Muscle of arm (tissue), 12 donors: ENCODE results near the gene CRYL1. TPM values are rescaled to one million over a fixed set of nuclear protein-coding genes. Genes with fewer than 3 reads are reported as not detected.
A peak's percentile ranks its signal among the peaks of the same experiment; 100 is the strongest.

Experiments
- DNase-seq: peaks from one replicate; pipeline ENCODE4 v3.0.0-alpha.2; 2013
- polyA plus RNA-seq, 12 donors: library from polyadenylated mRNA; unstranded; fragments of 120-200 nt; gene quantifications; one replicate each; pipeline ENCODE4 v1.2.1, GENCODE V29; 2013; ENCODE audit not compliant: insufficient read length in 12 of 12

The CRYL1 gene
- polyA plus RNA-seq, 12 donors: 20.7 to 33.5 (median 25.2) TPM; not detected in 1

DNA sequence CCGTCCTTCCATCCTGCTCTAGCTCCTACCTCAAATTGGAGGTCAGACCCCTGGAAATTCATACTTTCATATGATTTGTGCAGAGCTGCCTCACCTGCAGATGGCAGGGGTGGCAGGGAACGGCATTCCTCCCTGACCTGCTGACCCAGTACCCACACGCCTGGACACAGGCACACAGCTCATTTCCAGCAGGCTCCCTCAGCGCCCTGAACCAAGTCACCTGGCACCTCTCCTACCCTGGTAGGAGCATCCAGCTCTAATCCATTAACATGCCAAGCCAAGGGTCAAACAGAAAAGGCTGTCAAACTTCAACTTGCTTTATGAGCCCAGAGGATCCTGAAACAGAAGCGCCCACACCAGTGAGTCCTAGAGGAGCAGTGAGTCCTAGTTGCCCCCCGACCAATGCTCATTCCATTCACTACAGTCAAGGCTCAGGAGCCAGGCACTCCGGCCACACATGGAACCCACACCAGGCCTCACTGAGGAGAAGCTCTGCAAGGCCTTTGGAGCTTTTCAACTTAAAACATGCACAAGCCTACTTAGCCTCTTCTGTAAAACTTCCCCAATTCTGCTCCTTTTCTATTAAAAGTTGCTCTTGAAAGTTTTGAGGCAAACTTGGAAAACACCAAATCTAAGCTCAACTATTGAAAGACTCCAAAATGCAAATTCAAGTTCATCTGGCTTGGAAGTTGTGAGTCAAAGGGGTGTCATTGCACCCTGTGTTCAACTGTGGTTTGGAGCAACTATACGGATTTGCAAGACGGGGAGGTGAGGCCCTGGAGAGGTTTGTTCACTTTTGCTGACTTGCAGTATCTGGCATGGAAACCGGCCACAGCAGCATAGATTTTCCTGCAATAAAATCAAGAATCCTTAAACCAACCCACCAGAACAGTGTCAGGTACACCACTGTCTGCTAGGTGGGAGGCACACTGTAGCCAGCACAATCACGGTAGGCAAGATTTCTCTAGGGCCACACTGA lies 96.7 kb downstream of the CRYL1 start:
- DNase-seq: no peak

DNA sequence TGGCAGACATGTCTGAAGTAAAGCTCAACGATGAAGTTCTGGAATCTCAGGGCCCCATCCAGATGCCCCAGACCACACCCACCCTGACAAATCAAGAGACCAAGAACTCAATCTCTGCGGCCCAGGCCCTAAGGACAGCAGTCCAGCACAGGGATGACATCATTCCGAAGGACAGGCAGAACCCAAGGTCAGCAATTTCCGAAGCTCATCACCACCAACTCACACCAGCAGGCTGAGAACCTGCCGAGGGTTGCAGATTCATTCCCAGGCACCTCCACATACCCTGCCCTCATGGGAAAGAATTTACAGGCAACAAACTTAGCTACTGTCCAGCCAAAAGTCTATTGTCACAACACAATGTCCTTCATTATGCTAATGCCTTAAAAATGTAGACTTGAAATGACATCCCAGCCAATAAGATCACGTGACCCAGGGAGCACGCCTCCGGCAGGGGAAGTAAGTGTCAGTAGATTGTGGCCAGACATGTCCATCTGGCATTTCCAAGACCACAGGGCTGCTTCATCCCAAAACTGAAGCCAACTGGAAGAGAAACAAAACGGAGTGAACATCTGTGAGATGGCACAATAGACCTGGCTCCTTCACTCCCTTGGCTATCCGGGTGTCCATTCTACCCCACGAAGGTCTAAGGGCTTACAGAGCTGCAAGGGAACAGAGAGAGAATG lies 98.8 kb downstream of the CRYL1 start:
- no peak for DNase-seq

DNA sequence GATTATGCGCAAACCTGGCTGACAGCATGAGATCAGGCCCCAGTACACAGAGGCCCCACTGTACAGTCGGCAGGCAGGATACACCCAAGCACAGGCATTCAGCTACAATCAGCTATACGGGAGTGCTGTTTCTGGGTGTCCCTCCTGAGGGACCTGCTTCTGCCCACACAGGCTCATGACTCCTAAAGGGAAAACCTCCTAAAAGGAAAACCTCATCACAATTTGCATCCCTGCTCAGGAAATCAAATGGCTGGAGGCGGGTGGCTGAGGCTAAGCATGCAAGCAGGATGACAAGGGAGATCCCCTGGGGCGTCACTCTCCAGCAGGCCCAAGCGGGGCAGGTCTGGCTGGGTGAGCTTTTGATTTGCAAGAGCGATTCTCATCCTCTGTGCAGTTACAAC lies 99.8 kb downstream of the CRYL1 start:
- DNase-seq: no peak

DNA sequence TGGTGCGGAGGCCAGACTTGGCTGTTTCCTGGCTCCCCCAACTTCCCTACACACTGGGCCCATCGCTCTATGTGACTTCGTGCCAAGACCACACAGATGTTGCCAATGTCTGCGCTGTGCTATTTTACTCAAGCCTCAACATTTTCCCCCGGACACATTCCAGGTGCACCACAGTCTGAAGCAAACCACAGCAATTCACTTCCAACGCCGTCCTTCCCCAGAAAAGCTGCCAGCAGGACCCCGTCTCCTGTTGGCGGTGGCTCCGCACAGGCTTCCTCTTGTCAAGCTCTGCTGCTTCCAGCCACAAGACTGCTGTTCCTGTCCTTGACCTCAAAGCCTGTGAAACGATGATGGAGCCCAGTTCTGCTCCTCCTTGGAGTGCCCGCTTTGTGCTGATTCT lies 100.7 kb downstream of the CRYL1 start:
- peak; percentile 39 for DNase-seq

DNA sequence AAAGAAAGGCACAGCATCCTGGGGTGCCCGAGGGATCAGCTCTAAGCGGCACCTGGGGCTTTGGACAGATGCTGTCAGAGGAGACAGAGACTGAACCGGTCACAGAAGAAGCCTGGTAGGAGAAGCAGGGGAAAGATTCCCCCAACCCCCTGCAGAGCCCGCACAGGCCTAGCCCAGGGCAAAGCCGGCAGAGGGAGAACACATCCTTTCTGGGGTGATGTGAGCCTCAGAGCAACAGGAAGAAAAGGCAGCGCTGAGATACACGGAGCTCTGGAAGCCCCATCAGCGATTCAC lies 101.2 kb downstream of the CRYL1 start:
- DNase-seq: no peak

DNA sequence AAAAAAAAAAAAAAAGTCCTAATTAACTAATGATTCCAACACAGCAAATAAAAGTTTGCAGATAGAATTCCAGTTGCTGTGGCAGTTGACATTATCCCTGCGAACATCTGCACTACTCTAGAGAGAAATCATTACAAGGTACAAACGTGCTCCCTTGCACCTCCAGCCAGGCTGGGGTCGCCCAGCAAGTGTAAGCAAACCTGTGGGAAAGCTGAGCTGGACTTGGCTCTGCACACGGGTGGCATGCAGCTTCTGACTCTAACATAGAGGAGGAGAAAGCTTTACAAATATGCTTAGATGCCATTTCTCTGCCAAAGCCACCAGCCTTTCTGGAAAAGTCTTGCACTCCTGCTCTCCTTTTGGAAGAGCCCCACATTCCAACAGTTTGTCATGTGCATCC lies 103.3 kb downstream of the CRYL1 start:
- no peak for DNase-seq

DNA sequence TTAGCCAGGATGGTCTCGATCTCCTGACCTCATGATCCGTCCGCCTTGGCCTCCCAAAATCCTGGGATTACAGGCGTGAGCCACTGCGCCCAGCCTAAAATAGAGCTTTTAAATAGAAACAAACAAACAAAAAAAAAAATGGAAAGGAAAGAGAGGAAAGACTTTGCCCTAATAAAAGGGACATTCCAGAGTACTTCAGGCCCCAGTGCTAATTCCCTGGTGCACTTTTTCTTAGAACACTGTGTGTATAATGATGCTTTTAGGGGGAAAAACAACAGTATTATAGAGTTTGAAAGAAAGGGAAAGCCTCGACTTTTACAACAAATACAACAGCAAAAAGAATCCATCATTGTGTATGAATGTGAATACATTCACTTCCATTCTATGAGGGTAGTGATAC lies 104.7 kb downstream of the CRYL1 start:
- DNase-seq: no peak

DNA sequence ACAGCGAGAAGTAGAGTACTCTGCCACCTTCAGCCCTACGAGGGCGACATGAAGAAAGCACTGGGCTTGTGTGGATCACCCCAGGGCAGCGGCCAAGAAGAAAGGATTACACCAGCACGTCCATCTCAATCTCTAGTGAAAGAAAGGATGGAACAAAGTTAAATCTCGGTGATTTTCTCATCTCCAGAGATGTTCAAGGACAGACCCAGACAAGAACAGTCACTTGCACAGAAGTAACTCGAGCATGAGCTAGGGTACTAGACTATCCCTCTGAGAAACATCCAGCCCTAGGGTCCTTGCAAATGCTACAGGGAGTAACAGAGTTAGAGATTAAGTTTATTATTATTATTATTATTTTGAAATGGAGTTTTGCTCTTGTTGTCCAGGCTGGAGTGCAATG lies 106.7 kb downstream of the CRYL1 start:
- DNase-seq: no peak

DNA sequence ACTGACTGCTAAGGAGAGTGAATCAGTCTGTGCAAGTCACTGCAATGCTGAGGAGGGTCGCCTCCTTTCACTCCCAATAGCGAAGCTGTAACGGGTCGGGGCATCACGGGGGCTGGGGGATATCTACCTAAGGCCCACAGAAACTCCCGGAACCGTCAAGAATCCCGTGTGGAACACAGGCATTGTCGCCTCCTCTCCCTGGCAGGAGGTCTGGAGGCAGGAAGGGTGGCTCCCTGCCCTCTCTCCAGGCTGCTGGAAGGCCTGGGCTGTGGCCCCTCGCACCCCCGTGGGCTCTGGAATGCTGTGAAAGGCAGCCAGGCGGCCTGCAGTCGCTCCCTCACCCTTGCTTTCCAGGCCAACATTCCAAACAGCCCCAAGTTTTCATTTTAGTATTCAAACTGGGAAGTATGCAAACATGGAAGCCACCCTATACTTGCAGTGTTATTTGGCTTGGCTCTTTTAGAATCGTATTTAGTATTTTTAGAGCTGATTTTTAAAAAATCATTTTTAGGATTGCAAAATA lies 109.4 kb downstream of the CRYL1 start:
- no peak for DNase-seq

DNA sequence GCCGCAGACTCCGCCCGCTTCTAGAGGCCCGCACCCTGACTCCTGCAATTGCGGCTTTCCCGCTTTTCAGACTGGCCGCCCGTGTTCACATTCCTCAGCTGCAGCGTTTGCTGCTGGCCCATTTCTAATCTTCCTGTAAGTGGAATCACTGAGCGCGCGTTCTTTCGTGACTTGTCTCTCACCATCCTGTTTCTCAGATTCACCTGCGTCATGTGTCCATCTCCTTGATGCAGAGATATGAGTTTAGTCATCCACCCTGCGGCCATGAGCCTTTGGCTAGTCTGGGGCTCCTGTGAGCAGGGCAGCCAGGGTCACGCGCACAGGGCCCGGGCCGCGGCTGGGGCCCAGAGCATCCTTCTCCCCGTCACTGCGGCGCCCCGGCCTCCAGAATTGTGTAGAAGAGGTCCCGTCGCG lies 110.0 kb downstream of the CRYL1 start:
- DNase-seq: no peak

DNA sequence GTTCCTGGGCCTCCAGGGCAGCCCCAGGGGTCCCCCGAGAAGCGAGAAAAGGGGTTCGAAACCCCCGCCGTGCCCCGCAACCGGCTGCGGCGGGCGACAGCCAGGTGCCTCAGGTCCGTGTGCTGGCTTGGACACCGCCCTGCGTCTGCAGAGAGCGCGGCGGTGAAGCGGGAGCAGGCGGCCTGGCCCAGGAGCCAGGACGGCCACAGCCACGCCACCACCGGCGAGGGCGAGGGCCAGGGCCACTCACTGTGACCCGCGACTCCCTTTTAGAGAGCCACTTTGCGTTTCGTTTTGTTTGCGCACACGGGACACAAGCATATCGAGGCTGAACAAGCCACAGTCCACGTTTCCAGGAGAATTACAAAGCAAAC lies 110.4 kb downstream of the CRYL1 start:
- no peak for DNase-seq

DNA sequence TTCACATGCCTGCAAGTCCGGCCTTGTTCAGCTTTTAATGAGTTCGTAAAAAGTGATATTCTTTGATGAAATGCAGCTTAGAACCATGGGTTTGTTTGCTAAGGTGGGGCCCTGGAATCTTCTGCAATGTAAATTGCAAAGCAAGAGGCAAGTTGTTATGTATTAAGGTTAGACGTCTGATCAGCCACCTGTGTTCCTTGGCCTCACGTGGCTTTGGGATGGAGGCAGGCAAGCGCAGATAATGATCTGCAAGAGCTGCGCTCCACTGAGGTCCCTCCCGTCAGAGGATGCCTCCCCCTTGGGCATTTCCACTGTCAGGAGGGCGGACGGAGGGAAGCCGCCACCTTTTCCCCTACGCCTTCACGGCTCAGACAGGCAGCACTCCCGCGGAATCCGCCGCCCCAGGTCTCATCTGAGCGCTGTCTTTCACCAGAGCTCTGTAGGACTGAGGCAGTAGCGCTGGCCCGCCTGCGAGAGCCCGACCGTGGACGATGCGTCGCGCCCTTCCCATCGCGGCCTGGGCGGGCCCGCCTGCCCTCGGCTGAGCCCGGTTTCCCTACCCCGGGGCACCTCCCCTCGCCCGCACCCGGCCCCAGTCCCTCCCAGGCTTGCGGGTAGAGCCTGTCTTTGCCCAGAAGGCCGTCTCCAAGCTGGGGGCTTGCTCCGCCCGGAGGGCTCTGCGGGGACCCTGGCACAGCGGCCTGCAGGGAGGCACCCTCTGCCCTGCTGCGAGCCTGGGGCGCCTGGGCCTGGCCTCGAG lies 110.9 kb downstream of the CRYL1 start:
- DNase-seq: no peak

DNA sequence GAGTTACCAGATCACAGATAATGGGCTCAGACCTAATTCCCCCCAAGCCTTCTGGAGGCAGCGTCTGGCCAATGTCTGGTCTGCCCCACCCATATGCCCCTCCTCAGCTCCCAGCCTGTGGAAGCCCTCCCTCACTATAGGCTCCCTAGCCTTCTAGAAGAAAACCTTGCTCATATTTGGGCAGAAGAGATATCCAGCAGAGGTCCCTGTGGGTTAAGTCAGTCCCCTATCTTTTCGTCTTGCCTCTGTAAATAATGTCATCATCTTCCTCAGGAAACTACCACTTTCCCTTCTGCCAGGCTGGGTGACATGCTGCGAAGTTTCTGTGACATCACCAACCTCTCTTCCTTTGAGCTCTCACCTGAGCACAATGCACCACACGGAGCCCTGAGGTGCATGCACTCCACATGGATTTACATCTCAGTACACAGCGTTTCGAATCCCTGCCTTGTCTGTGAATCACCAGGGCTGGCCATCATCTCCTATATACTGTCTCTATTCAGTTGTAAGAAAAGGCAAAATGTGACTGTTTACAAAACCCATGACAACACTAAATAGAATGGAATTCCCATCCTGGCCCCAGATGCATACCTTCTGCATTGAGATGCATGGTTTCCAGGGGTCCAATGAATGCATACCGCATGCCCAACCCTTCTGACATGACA lies 112.8 kb downstream of the CRYL1 start:
- DNase-seq: no peak

DNA sequence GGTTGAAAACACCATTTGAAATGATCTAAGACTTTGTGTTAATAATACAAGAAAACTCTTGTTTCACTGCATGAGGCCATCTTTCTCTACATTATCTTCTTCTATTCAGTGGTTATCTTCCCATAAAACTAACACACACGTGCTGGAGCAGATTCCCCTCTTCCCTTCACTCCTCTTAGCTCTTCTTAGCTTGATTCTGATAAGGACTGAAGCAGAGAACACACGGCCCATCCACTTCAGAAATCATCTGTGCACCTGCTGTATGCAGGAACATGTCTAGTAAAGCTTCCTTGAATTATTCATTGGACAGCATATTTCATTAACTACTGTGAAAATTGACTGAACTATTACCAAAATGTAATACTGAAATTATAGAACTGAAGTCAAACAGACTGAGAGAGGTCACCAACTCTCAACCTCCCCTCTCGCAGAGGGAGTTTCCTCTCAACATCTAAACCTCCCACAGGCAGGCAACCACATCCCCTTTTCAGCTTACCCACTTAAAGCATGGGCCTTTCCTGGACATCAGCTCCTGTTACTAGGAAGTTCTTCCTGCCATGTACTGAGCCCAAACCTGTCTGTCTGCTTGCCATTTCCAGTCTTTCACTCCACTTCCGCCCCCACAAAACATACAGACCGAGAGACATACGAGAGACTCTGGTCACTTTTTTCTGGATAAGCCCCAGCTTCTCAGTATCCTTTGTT lies 113.9 kb downstream of the CRYL1 start:
- DNase-seq: no peak

DNA sequence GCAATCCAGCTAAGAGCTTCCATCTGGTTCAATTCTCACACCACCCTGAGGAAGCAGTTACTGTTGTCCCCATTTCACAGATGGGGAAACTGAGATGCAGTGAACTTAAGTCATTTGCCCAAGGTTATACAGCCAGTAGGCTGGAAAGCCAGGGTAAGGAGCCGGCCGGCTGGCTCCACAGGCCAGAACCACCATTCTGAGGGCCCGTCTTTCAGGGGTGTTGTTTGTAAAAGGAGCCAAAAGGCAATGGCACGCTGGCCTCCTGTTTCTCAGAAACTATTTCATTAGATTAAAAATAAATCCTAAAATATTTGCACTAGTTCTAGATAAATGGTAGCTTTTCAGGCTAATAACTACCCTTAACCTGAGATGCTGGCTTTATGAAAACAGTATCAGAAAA lies 114.9 kb downstream of the CRYL1 start:
- no peak for DNase-seq

DNA sequence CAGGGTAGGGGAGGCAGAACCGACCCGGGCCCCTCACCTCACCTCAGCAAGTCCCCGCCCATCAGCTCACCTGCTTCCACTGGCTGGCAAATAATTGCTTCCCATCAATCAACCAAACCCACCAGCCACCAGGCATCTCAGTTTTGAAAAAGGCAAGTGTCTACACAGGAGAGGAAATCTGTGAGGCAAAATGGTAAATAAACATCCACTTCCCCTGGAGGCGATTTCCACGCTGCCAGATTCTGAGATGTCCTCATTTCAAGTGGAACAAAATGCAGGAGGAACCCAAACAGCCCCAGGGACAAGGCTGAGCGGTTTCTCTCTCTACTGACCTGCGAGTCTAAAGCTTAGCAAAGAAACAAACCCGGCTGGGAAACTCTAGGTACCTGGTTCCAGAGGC lies 117.5 kb downstream of the CRYL1 start:
- no peak for DNase-seq

DNA sequence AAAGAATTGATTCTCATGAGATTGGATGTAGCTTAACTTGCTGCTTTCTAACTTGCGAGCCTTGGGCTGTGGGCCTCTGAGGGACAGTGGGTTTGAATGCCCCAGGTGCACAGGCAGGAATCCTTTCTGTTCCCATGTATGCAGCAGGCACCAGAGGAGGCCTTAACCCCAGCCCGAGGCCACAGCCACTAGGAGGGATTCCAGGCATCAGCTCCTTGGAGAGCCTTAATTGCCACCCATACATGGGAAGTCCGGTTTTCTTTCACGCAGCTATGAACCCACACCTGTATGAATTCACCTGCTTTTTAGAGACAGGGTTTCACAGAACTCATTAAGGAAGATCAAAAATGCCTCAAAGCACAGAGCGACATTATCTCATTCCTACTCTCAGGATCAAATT lies 117.9 kb downstream of the CRYL1 start:
- DNase-seq: no peak

DNA sequence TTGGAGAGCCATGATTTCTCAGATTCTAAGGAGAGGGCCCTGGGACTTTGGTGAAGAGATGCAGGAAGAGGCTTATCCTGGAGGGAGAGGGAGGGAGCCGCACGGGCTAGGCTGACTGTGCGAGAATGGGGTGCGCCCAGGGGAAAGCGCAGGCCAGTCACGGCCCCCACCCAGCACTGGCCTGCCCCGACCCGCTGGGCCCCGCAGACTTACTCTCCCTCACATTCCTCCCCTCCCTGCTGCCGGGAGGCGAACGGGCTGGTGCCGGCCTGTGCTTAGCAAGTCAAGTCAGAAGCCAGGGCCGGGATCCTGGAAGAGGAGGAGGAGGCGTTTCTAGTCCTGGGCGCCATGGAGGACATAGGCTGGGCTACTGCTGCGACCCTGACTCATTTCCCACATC lies 120.0 kb downstream of the CRYL1 start:
- DNase-seq: no peak

DNA sequence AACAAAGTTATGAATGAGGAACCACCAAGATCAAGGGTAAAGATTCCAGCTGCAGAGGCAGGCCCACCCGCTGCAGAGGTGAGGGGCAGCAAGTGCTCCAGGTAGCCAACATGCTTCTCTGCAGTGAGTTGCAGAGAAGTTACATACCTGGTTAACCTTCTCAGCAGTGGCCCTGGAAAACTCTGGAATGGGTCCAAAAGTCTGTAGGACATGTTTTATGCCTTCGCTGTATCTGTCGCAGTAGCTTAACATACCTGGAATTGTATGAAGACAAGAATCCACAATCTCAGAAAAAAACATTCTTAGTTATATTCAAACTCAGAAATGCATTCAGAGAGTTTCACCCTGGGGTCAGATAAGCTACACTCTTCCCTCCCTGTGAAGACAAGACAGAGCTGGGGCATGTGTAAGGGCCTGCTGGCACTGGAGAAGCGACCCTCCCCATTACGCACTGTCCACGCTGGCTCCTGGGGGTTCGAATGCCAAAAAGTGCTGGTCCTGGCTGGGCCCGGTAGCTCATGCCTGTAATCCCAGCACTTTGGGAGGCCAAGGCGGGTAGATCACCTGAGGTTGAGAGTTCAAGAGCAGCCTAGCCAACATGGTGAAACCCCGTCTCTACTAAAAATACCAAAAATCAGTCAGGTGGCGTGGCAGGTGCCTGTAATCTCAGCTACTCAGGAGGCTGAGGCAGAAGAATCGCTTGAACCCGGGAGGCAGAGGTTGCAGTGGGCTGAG lies 121.0 kb downstream of the CRYL1 start:
- DNase-seq: no peak

DNA sequence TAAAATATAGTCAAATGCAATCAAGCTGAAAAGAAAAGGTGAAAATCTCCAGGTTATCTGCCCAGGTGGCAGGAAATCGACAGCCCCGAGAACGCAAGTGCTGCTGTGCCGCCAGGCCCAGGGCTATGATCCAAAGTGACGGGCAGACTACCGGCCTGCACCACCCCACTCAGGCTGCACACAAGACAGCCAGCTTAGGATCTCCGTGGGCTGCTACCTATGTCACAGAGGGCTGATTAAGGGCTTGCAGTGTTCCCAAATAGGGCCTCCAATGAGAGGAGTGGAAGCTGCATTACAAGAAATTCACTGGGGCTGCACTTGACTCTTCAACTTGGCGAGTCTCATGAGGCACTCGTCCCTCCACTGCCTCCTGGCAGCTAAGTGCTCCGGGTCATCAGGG lies 121.8 kb downstream of the CRYL1 start:
- no peak for DNase-seq

DNA sequence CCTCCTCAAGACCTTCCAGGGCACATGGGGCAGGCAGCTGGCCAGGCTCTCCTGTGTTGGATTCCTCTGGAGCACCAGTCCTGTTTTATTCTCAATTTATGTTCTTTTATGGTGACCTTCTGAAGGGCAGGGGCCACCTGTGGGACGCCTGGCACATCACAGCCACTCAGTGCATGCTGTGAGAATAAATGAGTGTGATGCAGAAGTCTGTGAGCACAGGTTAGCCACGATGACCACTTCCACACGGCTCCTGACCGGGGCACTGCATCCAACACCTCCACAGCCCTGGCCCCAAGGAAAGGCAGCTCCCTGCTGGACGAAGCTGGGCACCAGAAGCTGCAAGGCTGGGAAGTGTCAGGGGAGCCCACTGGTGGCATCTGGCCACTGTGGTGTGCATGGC lies 122.8 kb downstream of the CRYL1 start:
- DNase-seq: no peak
